K562 (cell line): ENCODE results near the gene ARHGAP15. TPM values are rescaled to one million over a fixed set of nuclear protein-coding genes. Genes with fewer than 3 reads are reported as not detected.

ENCODE experiments used
- ATAC-seq: fragments of 200-7000 bp; cut with Tn5 transposase; 3 replicates; pipeline ENCODE4 v1.9.1; 2020; ENCODE audit warnings: moderate library complexity
- BruUV-seq: library from RNA; stranded (reverse); fragments of 400-500 nt; replicated peaks from 2 replicates; lab custom pipeline; 2021; lab: Mats Ljungman, UMichigan
- CTCF ChIA-PET: fragments of 300-600 bp; formaldehyde crosslinking; extraction: SDS; loops from one replicate; lab custom pipeline; 2021; ENCODE audit warnings: low intra/inter-chr PET ratio; lab: Yijun Ruan, JAX
- POLR2A ChIA-PET: fragments of 300-600, 350-650 bp; sonication (Branson Sonifier 250); formaldehyde crosslinking; extraction: SDS; loops from one replicate; lab custom pipeline; 2021; ENCODE audit warnings: antibody characterized with exemption, inconsistent platforms; lab: Yijun Ruan, JAX
- DNase-seq, 4 experiments: peaks; one replicate each; pipeline versions ENCODE4 v3.0.0 to v3.0.0-alpha.2; 2011 to 2018; ENCODE audit warnings: low spot score in 3 of 4, mixed read lengths in 3 of 4; ENCODE audit errors: extremely low read depth in 1 of 4
- FAIRE-seq: peaks from 2 replicates; lab custom pipeline; 2011; peaks lifted over from hg19 to GRCh38; lab: Jason Lieb, UNC
- H2AFZ ChIP-seq: 2 replicates; pipeline ENCODE4 v1.6.0; 2011; ENCODE audit warnings: low read depth, low read length, control low read depth, inconsistent platforms
- H3K27ac ChIP-seq: fragments of 200-600 bp; 3 replicates; pipeline ENCODE4 v1.8.0; 2011; ENCODE audit warnings: low read depth, mild to moderate bottlenecking, control low read depth, inconsistent platforms, low read length, moderate library complexity, mixed read lengths; ENCODE audit errors: extremely low read depth
- H3K27me3 ChIP-seq, 2 experiments: fragments of 300-600 bp in 1 of 2; 2 replicates in 1 of 2; 3 replicates in 1 of 2; pipeline versions ENCODE4 v1.6.0 to v1.8.0; 2011; ENCODE audit warnings: inconsistent platforms in 2 of 2, low read length in 2 of 2, mild to moderate bottlenecking in 1 of 2, mixed read lengths in 1 of 2, moderate library complexity in 1 of 2; ENCODE audit not compliant: control insufficient read depth in 2 of 2, insufficient read depth in 2 of 2
- H3K36me3 ChIP-seq: fragments of 300-600 bp; 3 replicates; pipeline ENCODE4 v1.8.0; 2011; ENCODE audit warnings: mild to moderate bottlenecking, low read length, inconsistent platforms; ENCODE audit not compliant: control insufficient read depth, insufficient read depth
- H3K4me1 ChIP-seq, 2 experiments: fragments of 200-600 bp in 1 of 2; replicated peaks in 1 of 2; 2 replicates in 1 of 2; 3 replicates in 1 of 2; pipeline versions ENCODE4 v1.5.1 to v1.8.0; 2011; ENCODE audit warnings: inconsistent platforms in 2 of 2, low read length in 2 of 2, mild to moderate bottlenecking in 1 of 2, mixed read lengths in 1 of 2, moderate library complexity in 1 of 2; ENCODE audit not compliant: control insufficient read depth in 2 of 2, insufficient read depth in 2 of 2
- H3K4me2 ChIP-seq: 2 replicates; pipeline ENCODE4 v1.6.1; 2011; ENCODE audit warnings: low read length, control low read depth, inconsistent platforms, mixed read lengths; ENCODE audit not compliant: insufficient read depth
- H3K4me3 ChIP-seq: fragments of 200-600 bp; sonication (generic), shearing (Covaris generic); 2 replicates; pipeline ENCODE4 v1.5.1; 2016; ENCODE audit warnings: control low read depth, inconsistent platforms
- H3K79me2 ChIP-seq: fragments of 200-600 bp; 3 replicates; pipeline ENCODE4 v1.8.0; 2011; ENCODE audit warnings: low read length, inconsistent platforms; ENCODE audit not compliant: control insufficient read depth, insufficient read depth
- H3K9ac ChIP-seq, 2 experiments: 2 replicates each; pipeline versions ENCODE4 v1.6.0 to v1.6.1; 2011; ENCODE audit warnings: low read depth in 2 of 2, low read length in 2 of 2, control low read depth in 1 of 2, inconsistent platforms in 1 of 2, mild to moderate bottlenecking in 1 of 2, mixed read lengths in 1 of 2; ENCODE audit not compliant: insufficient read depth in 1 of 2
- H3K9me1 ChIP-seq: one replicate; pipeline ENCODE4 v1.6.0; 2011; ENCODE audit warnings: inconsistent platforms, mild to moderate bottlenecking, low read length, moderate library complexity; ENCODE audit not compliant: control insufficient read depth, insufficient read depth
- H3K9me3 ChIP-seq: replicated peaks from 2 replicates; pipeline ENCODE4 v1.5.1; 2011; ENCODE audit warnings: low read depth, low read length, inconsistent platforms; ENCODE audit not compliant: control insufficient read depth, insufficient read depth
- H4K20me1 ChIP-seq: replicated peaks from 2 replicates; pipeline ENCODE4 v1.6.1; 2011; ENCODE audit warnings: low read length, inconsistent platforms, mixed read lengths; ENCODE audit not compliant: control insufficient read depth, insufficient read depth
- BCOR ChIP-seq: fragments of 450-650 bp; IDR thresholded peaks from 2 replicates; pipeline ENCODE4 v1.6.1; 2016
- BRD9 ChIP-seq: fragments of 450-650 bp; IDR thresholded peaks from 2 replicates; pipeline ENCODE4 v1.6.1; 2018; ENCODE audit warnings: low read depth; ENCODE audit not compliant: partially characterized antibody
- ETV6 ChIP-seq, 3 experiments: fragments of 150-350 bp in 1 of 3; sonication (generic) in 1 of 3; formaldehyde crosslinking in 1 of 3; IDR thresholded peaks; 2 replicates each; pipeline versions ENCODE4 v1.6.1 to v1.8.0; 2014 to 2022; ENCODE audit warnings: borderline replicate concordance in 2 of 3, low read depth in 2 of 3, antibody characterized with exemption in 1 of 3, low read length in 1 of 3, mild to moderate bottlenecking in 1 of 3, missing genetic modification reagents in 1 of 3
- FOSL1 ChIP-seq: fragments of 200-800 bp; sonication (Bioruptor generic); conservative IDR thresholded peaks from 2 replicates; pipeline ENCODE4 v1.6.1; 2016; ENCODE audit warnings: missing genetic modification characterization, missing compliant biosample characterization
- MEIS2 ChIP-seq: fragments of 450-650 bp; IDR thresholded peaks from 2 replicates; pipeline ENCODE4 v1.6.1; 2014; ENCODE audit warnings: mild to moderate bottlenecking; ENCODE audit not compliant: partially characterized antibody
- NR3C1 ChIP-seq: sonication (generic); formaldehyde crosslinking; IDR thresholded peaks from 2 replicates; pipeline ENCODE4 v1.8.1; 2022; ENCODE audit warnings: missing genetic modification reagents
- POLR2AphosphoS2 ChIP-seq: IDR thresholded peaks from 2 replicates; pipeline ENCODE4 v1.6.1; 2012; ENCODE audit warnings: low read length, improper control_type of control experiment
- SIX5 ChIP-seq, 2 experiments: IDR thresholded peaks; 2 replicates each; pipeline ENCODE4 v1.6.1; 2011; ENCODE audit warnings: low read length in 2 of 2, borderline replicate concordance in 1 of 2, low read depth in 1 of 2, mild to moderate bottlenecking in 1 of 2, moderate library complexity in 1 of 2; ENCODE audit not compliant: insufficient read depth in 1 of 2
- SMAD2 ChIP-seq: fragments of 150-350 bp; IDR thresholded peaks from 2 replicates; pipeline ENCODE4 v1.6.1; 2014; ENCODE audit warnings: low read depth, mild to moderate bottlenecking, low read length
- ZFP30 ChIP-seq: fragments of 250-450 bp; sonication (Bioruptor Pico); IDR thresholded peaks from 2 replicates; pipeline ENCODE4 v1.8.0; 2022; ENCODE audit warnings: moderate library complexity, mild to moderate bottlenecking, inconsistent platforms, borderline replicate concordance
- WGBS: fragments of 100-300 bp; shearing (Covaris generic); methylation state at CpG from one replicate; pipeline ENCODE4 v1.1.6; 2016; ENCODE audit warnings: low coverage, mixed read lengths; ENCODE audit not compliant: insufficient coverage; ENCODE audit errors: missing lambda C conversion rate; 5-methylcytosine and 5-hydroxymethylcytosine counted together
- in situ Hi-C: fragments of 300-500 bp; cut with MboI; formaldehyde crosslinking; loops from 4 replicates; pipeline ENCODE4 v1.15.0; 2018; ENCODE audit warnings: inconsistent platforms, mixed read lengths
- intact Hi-C: fragments of 100-400 bp; cut with micrococcal nuclease; formaldehyde crosslinking; loops from 2 replicates; pipeline ENCODE4 v1.14.2; 2022
- polyA plus RNA-seq, 8 experiments: library from polyadenylated mRNA; depleted of rRNA in 4 of 8; stranded (reverse) in 5 of 8; unstranded in 3 of 8; fragments of >200 nt; fragmentation: Nextera tagmentation in 2 of 8; fragmentation: Illumina TruSeq in 1 of 8; extraction: Ambion mirVana in 2 of 8; extraction: Trizol in 1 of 8; gene quantifications; 2 replicates each; pipeline versions ENCODE4 v1.2.1 to v1.2.3, GENCODE V29; 2011 to 2014; ENCODE audit warnings: inconsistent platforms in 1 of 8, missing spikeins in 1 of 8
- total RNA-seq, 7 experiments: library from RNA; depleted of rRNA in 6 of 7; stranded (reverse); fragments of >200 nt in 6 of 7; fragmentation: Illumina TruSeq in 2 of 7; extraction: Trizol in 2 of 7; gene quantifications; 2 replicates each; pipeline versions ENCODE4 v1.2.1 to v1.2.3, GENCODE V29; 2011 to 2021; ENCODE audit warnings: low replicate concordance in 1 of 7

ARHGAP15 gene
- total and polyA plus RNA-seq, 9 of the 15 experiments (the other 6 are each of a cell fraction or from before 2014, with no cell fraction given): 1.5 to 17.9 (median 7.9) TPM

GRCh38 chr2:143123911-143124310 lies 5.3 kb upstream of the ARHGAP15 start:
- H4K20me1 ChIP-seq: no peaks in the 10 kb centered on the region
- no TSS peak for BruUV-seq
- WGBS: 0% methylated on average over 4 of the region's 4 CpGs
- no peak overlapping the region for H3K9ac ChIP-seq
- no peak overlapping the region for H3K27ac ChIP-seq
- H3K4me2 ChIP-seq: no peak overlapping the region
- intact Hi-C loops (no loop called here), in situ Hi-C loops (no loop called here)
- no peaks in the 10 kb centered on the region for H3K9me1 ChIP-seq
- H3K4me3 ChIP-seq: no peak overlapping the region
- POLR2A ChIA-PET: no interaction called here
- H3K27me3 ChIP-seq: no peaks in the 10 kb centered on the region
- H3K4me1 ChIP-seq: no peaks in the 10 kb centered on the region
- ATAC-seq (no peak), DNase-seq (no peak), FAIRE-seq (no peak)
- no peak overlapping the region for H2AFZ ChIP-seq
- no peak for TF ChIP-seq SMAD2
- TF ChIP-seq NR3C1 (CRISPR knock-in tag): no peak
- no peak for TF ChIP-seq ETV6 (IDR thresholded peaks at IDR 0.05; ENCODE audit: borderline replicate concordance in 1 of 2, low read depth in 2 of 2, low read length in 1 of 2)
- no peak for TF ChIP-seq ETV6 (CRISPR knock-in tag; IDR thresholded peaks at IDR 0.05; ENCODE audit: borderline replicate concordance)
- TF ChIP-seq ZFP30: no peak
- no peak for TF ChIP-seq BCOR
- peak; percentile 16 for TF ChIP-seq MEIS2
- no peak for TF ChIP-seq SIX5 (IDR thresholded peaks at IDR 0.05; ENCODE audit: borderline replicate concordance in 1 of 2, insufficient read depth in 1 of 2, low read depth in 1 of 2, low read length in 2 of 2)
- no peak for TF ChIP-seq POLR2AphosphoS2
- no peak for TF ChIP-seq BRD9
- TF ChIP-seq FOSL1 (tag): peak; percentile 38
- H3K9me3 ChIP-seq: no peaks in the 10 kb centered on the region
- CTCF ChIA-PET: no interaction called here
- H3K36me3 ChIP-seq: no peaks in the 10 kb centered on the region
- no peaks in the 10 kb centered on the region for H3K79me2 ChIP-seq
